Measurements from ENCODE around the gene CLEC7A. TPM values are rescaled to one million over a fixed set of nuclear protein-coding genes. Genes with fewer than 3 reads are reported as not detected.

Gene CLEC7A
- total and polyA plus RNA-seq, 9 of the 15 experiments (the other 6 are each of a cell fraction or from before 2014, with no cell fraction given) = 0.16 TPM; not detected in 8

GRCh38 chr12:10070380-10070779 lies 59.6 kb downstream of the CLEC7A start (continued):
- TF ChIP-seq CTCF (IDR thresholded peaks at IDR 0.05 in 2 of 3, conservative IDR thresholded peaks at IDR 0.05 in 1 of 3; ENCODE audit: insufficient read depth in 2 of 3, low read depth in 1 of 3, low read length in 3 of 3) (no peak), HMGN3 (IDR thresholded peaks at IDR 0.05; ENCODE audit: borderline replicate concordance, extremely low read depth, insufficient read length, low read depth, low read length) (no peak), CREBBP (IDR thresholded peaks at IDR 0.05; ENCODE audit: low read depth, low read length) (no peak), SETDB1 (IDR thresholded peaks at IDR 0.05; ENCODE audit: low read length) (no peak), CREM (IDR thresholded peaks at IDR 0.05; ENCODE audit: low read depth) (no peak), PRPF4 (IDR thresholded peaks at IDR 0.05; ENCODE audit: insufficient read depth, low read depth, low read length, poor library complexity, severe bottlenecking) (no peak), ZFP1 (CRISPR knock-in tag; IDR thresholded peaks at IDR 0.05) (no peak), ZNF282 (CRISPR knock-in tag; IDR thresholded peaks at IDR 0.05) (no peak), TCF7L2 (IDR thresholded peaks at IDR 0.05; ENCODE audit: low read depth, low read length) (no peak)

GRCh38 chr12:10069976-10070375 lies 60.0 kb downstream of the CLEC7A start:
- Histone ChIP-seq H3K36me3 (ENCODE audit: control insufficient read depth, insufficient read depth, low read length) (no peaks in the 10 kb centered on the region), H3K27ac (ENCODE audit: extremely low read depth, low read depth, low read length) (no peak overlapping the region), H3K4me3 (no peak overlapping the region), H3K4me1 (replicated peaks in 1 of 2; ENCODE audit: control insufficient read depth in 2 of 2, insufficient read depth in 2 of 2, low read length in 2 of 2) (no peaks in the 10 kb centered on the region), H2AFZ (ENCODE audit: low read depth, low read length) (no peak overlapping the region), H3K9me3 (replicated peaks; ENCODE audit: control insufficient read depth, insufficient read depth, low read depth, low read length) (no peaks in the 10 kb centered on the region), H3K9me1 (ENCODE audit: control insufficient read depth, insufficient read depth, low read length) (no peaks in the 10 kb centered on the region), H3K27me3 (ENCODE audit: control insufficient read depth in 2 of 2, insufficient read depth in 2 of 2, low read length in 2 of 2) (no peaks in the 10 kb centered on the region; a peak in 2 of 5 replicates), H3K4me2 (ENCODE audit: insufficient read depth, low read length) (no peak overlapping the region), H3K9ac (ENCODE audit: insufficient read depth in 1 of 2, low read depth in 2 of 2, low read length in 2 of 2) (no peak overlapping the region), H4K20me1 (replicated peaks; ENCODE audit: control insufficient read depth, insufficient read depth, low read length) (no peaks in the 10 kb centered on the region), H3K79me2 (ENCODE audit: control insufficient read depth, insufficient read depth, low read length) (no peaks in the 10 kb centered on the region)
- ChIA-PET CTCF (ENCODE audit: low intra/inter-chr PET ratio) (no interaction called here), POLR2A (no interaction called here)
- WGBS (ENCODE audit: insufficient coverage, low coverage, missing lambda C conversion rate) = 0% methylated on average over 3 of the region's 3 CpGs
- DNase-seq (ENCODE audit: extremely low read depth in 1 of 4, low spot score in 3 of 4) = no peak
- no peak for FAIRE-seq
- intact Hi-C loops (cut with micrococcal nuclease) = no loop called here
- in situ Hi-C loops (cut with MboI) = no loop called here
- no peak for ATAC-seq
- BruUV-seq (replicated peaks) = no TSS peak
- TF ChIP-seq CREB5 (CRISPR knock-in tag; IDR thresholded peaks at IDR 0.05) (no peak), ZNF12 (CRISPR knock-in tag; IDR thresholded peaks at IDR 0.05) (no peak), ZNF785 (CRISPR knock-in tag; IDR thresholded peaks at IDR 0.05) (no peak), ARHGAP35 (IDR thresholded peaks at IDR 0.05; ENCODE audit: partially characterized antibody) (no peak), ZNF165 (CRISPR knock-in tag; IDR thresholded peaks at IDR 0.05; ENCODE audit: borderline replicate concordance) (no peak), IRF9 (tag; IDR thresholded peaks at IDR 0.05) (no peak), IRF2 (CRISPR knock-in tag; IDR thresholded peaks at IDR 0.05) (no peak), FOXJ3 (CRISPR knock-in tag; IDR thresholded peaks at IDR 0.05) (no peak), DPF2 (IDR thresholded peaks at IDR 0.05) (no peak), POLR2AphosphoS2 (IDR thresholded peaks at IDR 0.05; ENCODE audit: low read length) (no peak), EZH2 (IDR thresholded peaks at IDR 0.05; ENCODE audit: borderline replicate concordance, low read depth, low read length) (no peak), FOXK1 (CRISPR knock-in tag; IDR thresholded peaks at IDR 0.05; ENCODE audit: borderline replicate concordance) (no peak)

All from K562 (cell line).